Measurements from ENCODE around the gene TRIM22. TPM values are rescaled to one million over a fixed set of nuclear protein-coding genes. Genes with fewer than 3 reads are reported as not detected.
A peak's percentile ranks its signal among the peaks of the same experiment; 100 is the strongest.
"Not testable (repeated sequence)": the region's sequence is repeated elsewhere in the genome, so short reads cannot be mapped to it uniquely, and the experiment has no call there.

The TRIM22 gene
- total and polyA plus RNA-seq, 12 donors, result 8.1 to 52.6 (median 17.6) TPM

DNA sequence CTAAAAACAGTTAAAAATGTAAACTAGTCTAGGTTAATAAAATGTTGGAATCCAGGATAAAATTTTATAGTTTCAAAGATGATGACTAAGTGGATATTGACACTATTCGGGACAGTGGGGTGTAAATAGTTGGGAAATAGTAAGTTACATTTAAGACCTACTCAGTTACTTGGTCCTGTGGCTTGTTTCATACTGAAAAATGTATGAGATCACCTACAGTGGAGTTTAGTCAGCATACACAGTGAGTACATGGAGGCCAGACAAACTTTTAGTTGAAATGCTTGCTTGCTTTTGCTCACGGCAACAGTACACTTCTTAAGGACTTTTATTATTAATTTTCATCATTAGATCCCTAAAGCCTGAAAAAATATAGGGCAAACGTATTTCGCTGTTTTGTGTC is 16.1 kb downstream of the TRIM22 start:
- TF ChIP-seq, protein P1, sequence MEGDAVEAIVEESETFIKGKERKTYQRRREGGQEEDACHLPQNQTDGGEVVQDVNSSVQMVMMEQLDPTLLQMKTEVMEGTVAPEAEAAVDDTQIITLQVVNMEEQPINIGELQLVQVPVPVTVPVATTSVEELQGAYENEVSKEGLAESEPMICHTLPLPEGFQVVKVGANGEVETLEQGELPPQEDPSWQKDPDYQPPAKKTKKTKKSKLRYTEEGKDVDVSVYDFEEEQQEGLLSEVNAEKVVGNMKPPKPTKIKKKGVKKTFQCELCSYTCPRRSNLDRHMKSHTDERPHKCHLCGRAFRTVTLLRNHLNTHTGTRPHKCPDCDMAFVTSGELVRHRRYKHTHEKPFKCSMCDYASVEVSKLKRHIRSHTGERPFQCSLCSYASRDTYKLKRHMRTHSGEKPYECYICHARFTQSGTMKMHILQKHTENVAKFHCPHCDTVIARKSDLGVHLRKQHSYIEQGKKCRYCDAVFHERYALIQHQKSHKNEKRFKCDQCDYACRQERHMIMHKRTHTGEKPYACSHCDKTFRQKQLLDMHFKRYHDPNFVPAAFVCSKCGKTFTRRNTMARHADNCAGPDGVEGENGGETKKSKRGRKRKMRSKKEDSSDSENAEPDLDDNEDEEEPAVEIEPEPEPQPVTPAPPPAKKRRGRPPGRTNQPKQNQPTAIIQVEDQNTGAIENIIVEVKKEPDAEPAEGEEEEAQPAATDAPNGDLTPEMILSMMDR (IDR thresholded peaks at IDR 0.05), result no peak
- Histone ChIP-seq H3K27me3 (no peaks in the 10 kb centered on the region), H3K9me3 (no peaks in the 10 kb centered on the region), H3K36me3 (peaks cover 0 to 97% (median 45%) of the 10 kb centered on the region in 9 donors), H3K4me3 (no peak overlapping the region), H3K4me1 (peaks cover 0 to 11% (median 0%) of the 10 kb centered on the region in 9 donors), H3K27ac (no peak overlapping the region)
- DNase-seq, result no peak
- intact Hi-C loops (cut with DNase I), result no loop called here
- WGBS, 2 donors, result 87 to 97% methylated on average over 4 of the region's 4 CpGs
- ATAC-seq, result no peak

DNA sequence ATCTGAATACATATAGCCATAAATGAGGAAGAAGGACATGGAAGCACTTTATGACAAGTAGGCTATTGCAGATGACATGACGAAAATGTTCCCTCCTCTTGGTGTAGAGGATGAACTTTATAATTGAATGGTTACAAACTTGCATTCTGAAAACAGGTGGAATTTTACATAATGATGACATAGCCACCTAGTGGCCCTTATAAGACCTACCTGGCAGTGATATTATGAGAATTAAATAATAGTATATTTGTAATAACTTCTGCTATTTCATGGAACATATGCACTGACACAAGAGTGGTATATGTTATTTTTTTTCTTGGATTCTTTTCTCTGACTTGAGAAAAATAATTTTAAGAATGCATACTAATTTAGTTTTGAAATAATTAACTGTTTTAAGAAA is 22.9 kb downstream of the TRIM22 start:
- intact Hi-C loops (cut with DNase I), result no loop called here
- Histone ChIP-seq H3K4me1 (no peaks in the 10 kb centered on the region), H3K4me3 (no peak overlapping the region), H3K36me3 (peaks cover 0 to 42% (median 17%) of the 10 kb centered on the region in 9 donors), H3K27ac (no peak overlapping the region), H3K27me3 (no peaks in the 10 kb centered on the region), H3K9me3 (peaks cover 0 to 12% (median 0%) of the 10 kb centered on the region in 11 donors)
- WGBS, 2 donors, result 85 to 86% methylated on average over 1 of the region's 1 CpG
- TF ChIP-seq, protein P1 (IDR thresholded peaks at IDR 0.05), result peak in 7 of 9 donors; percentile 4 to 37 (median 29)
- DNase-seq (no peak), ATAC-seq (no peak)

DNA sequence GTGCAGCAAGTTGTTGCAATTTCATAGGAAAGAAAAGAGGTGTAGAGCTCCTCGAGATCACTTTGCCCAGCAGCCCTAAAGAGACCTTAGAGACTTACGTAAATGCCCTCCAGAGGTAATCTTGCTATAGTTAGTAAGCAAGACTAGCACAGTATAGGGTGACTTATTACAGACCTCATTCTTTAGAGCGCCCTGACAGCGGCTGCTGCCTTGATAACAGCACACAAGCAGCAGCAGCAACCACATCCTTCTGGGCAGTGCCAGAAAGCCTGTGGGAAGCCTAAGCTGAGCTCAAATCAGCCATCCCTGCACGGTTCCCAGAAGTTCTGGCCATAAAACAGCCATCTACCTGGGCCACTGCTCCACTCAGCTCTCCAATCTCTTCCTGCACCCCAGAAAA is 24.1 kb downstream of the TRIM22 start:
- H3K4me1 ChIP-seq, result no peaks in the 10 kb centered on the region
- intact Hi-C loops (cut with DNase I), result no loop called here

DNA sequence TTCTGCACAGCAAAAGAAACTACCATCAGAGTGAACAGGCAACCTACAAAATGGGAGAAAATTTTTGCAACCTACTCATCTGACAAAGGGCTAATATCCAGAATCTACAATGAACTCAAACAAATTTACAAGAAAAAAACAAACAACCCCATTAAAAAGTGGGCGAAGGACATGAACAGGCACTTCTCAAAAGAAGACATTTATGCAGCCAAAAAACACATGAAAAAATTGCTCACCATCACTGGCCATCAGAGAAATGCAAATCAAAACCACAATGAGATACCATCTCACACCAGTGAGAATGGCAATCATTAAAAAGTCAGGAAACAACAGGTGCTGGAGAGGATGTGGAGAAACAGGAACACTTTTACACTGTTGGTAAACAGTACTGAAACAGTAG is 26.9 kb downstream of the TRIM22 start:
- DNase-seq; intact Hi-C loops (cut with DNase I); H3K4me3 ChIP-seq; H3K27me3 ChIP-seq; H3K4me1 ChIP-seq; H3K27ac ChIP-seq; H3K36me3 ChIP-seq; ATAC-seq: not testable (repeated sequence)
- WGBS, 2 donors, result 22 to 100% methylated on average over 1 of the region's 1 CpG
- peaks cover 0 to 12% (median 0%) of the 10 kb centered on the region in 11 donors for H3K9me3 ChIP-seq

More for the DNA sequence above, 24.1 kb downstream of the TRIM22 start:
- peaks cover 0 to 12% (median 0%) of the 10 kb centered on the region in 11 donors for H3K9me3 ChIP-seq
- 41 to 52% methylated on average over 5 of the region's 5 CpGs for WGBS, 2 donors
- peaks cover 0 to 31% (median 8%) of the 10 kb centered on the region in 9 donors for H3K36me3 ChIP-seq
- H3K27me3 ChIP-seq, result no peaks in the 10 kb centered on the region
- no peak for ATAC-seq
- H3K4me3 ChIP-seq, result no peak overlapping the region
- TF ChIP-seq, protein P1 (IDR thresholded peaks at IDR 0.05), result no peak
- no peak overlapping the region for H3K27ac ChIP-seq
- DNase-seq, result no peak

DNA sequence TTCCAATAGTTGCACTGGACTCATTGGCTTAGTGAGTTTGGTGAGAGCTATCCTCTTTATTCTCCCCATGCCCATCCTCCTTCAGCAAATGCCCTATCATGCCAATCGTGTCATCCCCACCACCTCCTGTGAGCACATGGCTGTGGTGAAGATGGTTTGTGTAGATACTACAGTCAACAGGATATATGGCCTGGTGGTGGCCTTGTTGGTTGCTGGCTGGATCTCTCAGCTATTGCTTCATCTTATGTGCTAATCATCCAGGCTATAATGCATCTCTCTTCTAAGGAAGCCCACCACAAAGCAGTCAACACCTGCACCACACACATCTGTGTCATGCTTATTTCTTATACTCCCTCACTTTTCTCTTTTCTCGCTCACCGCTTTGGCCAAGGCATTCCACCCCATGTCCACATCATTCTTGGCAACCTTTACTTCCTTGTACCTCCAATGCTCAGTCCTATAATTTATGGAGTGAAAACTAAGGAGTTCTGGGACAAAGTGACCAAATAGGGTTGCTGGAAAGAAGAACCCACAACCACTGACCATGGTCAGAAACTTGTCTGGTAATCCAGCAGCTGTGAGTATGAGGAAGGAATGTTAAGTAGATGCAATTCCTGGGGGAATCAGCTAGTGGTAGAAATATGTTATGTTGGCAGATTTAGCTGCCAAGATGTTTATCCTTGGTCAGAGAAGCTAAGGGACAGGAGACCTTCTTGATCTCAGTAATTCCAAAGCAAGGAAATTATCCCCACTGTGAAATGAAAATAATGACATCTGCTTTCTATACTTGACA is 30.3 kb downstream of the TRIM22 start:
- H3K4me3 ChIP-seq, result no peak overlapping the region
- H3K27me3 ChIP-seq, result no peaks in the 10 kb centered on the region
- no peaks in the 10 kb centered on the region for H3K4me1 ChIP-seq
- no peak for DNase-seq
- no peaks in the 10 kb centered on the region for H3K36me3 ChIP-seq
- 95 to 96% methylated on average over 3 of the region's 3 CpGs for WGBS, 2 donors
- no peak overlapping the region for H3K27ac ChIP-seq
- intact Hi-C loops (cut with DNase I), result no loop called here
- H3K9me3 ChIP-seq, result peaks cover 0 to 12% (median 0%) of the 10 kb centered on the region in 11 donors
- TF ChIP-seq, protein P1 (IDR thresholded peaks at IDR 0.05), result no peak
- no peak for ATAC-seq

Measured in heart right ventricle (tissue), 16 donors.